Peyer's patch (tissue), 4 donors: ENCODE results near the gene SLC51B. TPM values are rescaled to one million over a fixed set of nuclear protein-coding genes. Genes with fewer than 3 reads are reported as not detected.
"Not testable (repeated sequence)": the region's sequence is repeated elsewhere in the genome, so short reads cannot be mapped to it uniquely, and the experiment has no call there.

Source experiments
- DNase-seq, 3 donors: peaks; one replicate each; pipeline ENCODE4 v3.0.0-alpha.2; 2017 to 2019
- H3K27ac ChIP-seq, 4 donors: fragments of 200-600 bp; sonication (generic); one replicate each; pipeline ENCODE4 v1.5.1; 2016 to 2019
- H3K27me3 ChIP-seq, 2 donors: fragments of 200-600 bp; sonication (generic); one replicate each; pipeline ENCODE4 v1.5.1; 2019
- H3K36me3 ChIP-seq, 3 donors: fragments of 200-600 bp; sonication (generic); one replicate each; pipeline ENCODE4 v1.5.1; 2016 to 2019
- H3K4me1 ChIP-seq, 4 donors: fragments of 200-600 bp; sonication (generic); one replicate each; pipeline ENCODE4 v1.5.1; 2016 to 2019
- H3K4me3 ChIP-seq, 4 donors: fragments of 200-600 bp; sonication (generic); 1 replicate in 3 of 4; 2 replicates in 1 of 4; pipeline ENCODE4 v1.5.1; 2016 to 2019; ENCODE audit warnings: mild to moderate bottlenecking in 1 of 4
- H3K9me3 ChIP-seq, 4 donors: fragments of 200-600 bp; sonication (generic); one replicate each; pipeline ENCODE4 v1.5.1; 2016 to 2019; ENCODE audit warnings: mild to moderate bottlenecking in 1 of 4
- CTCF ChIP-seq, 6 experiments: fragments of 450-650 bp in 4 of 6; fragments of 200-600 bp in 2 of 6; sonication (generic) in 1 of 6; IDR thresholded peaks; one replicate each; pipeline ENCODE4 v1.5.1; 2017 to 2019; ENCODE audit warnings: antibody characterized with exemption in 6 of 6, mild to moderate bottlenecking in 3 of 6, moderate library complexity in 1 of 6
- POLR2A ChIP-seq, 2 donors: fragments of 450-650 bp; IDR thresholded peaks; one replicate each; pipeline ENCODE4 v1.5.1; 2017; ENCODE audit warnings: antibody characterized with exemption in 2 of 2, mild to moderate bottlenecking in 2 of 2, moderate library complexity in 2 of 2
- total RNA-seq, 4 donors: library from RNA; depleted of rRNA; stranded (reverse); fragments of >200 nt; gene quantifications; one replicate each; pipeline ENCODE4 v1.1.0, GENCODE V29; 2016

SLC51B gene
- total RNA-seq, 4 donors from 2014 or later, result 4.1 to 374 (median 196) TPM

- peaks cover 0 to 19% (median 0%) of the 10 kb centered on the region in 4 donors for H3K4me1 ChIP-seq
- H3K36me3 ChIP-seq, result peaks cover 0 to 37% (median 0%) of the 10 kb centered on the region in 3 donors
- no peak overlapping the region for H3K27ac ChIP-seq
Observed at GRCh38 chr15:65096481-65097385, 51.5 kb downstream of the SLC51B start.

GRCh38 chr15:65097651-65098263 is 52.6 kb downstream of the SLC51B start:
- DNase-seq, result peak in 1 of 3 donors; percentile 15
- no peak overlapping the region for H3K27ac ChIP-seq
- H3K4me3 ChIP-seq, result no peak overlapping the region
- no peaks in the 10 kb centered on the region for H3K27me3 ChIP-seq
- peaks cover 0 to 45% (median 0%) of the 10 kb centered on the region in 3 donors for H3K36me3 ChIP-seq
- no peak for TF ChIP-seq CTCF (IDR thresholded peaks at IDR 0.05)
- H3K4me1 ChIP-seq, result peaks cover 0 to 19% (median 0%) of the 10 kb centered on the region in 4 donors
- no peaks in the 10 kb centered on the region for H3K9me3 ChIP-seq

More at GRCh38 chr15:65096481-65097385, 51.5 kb downstream of the SLC51B start:
- DNase-seq, result peak in 1 of 3 donors; percentile 30
- Histone ChIP-seq H3K27me3 (no peaks in the 10 kb centered on the region), H3K9me3 (no peaks in the 10 kb centered on the region), H3K4me3 (no peak overlapping the region)
- TF ChIP-seq POLR2A (IDR thresholded peaks at IDR 0.05) (no peak), CTCF (IDR thresholded peaks at IDR 0.05) (no peak)

- TF ChIP-seq CTCF (IDR thresholded peaks at IDR 0.05), result no peak
- no peak for TF ChIP-seq POLR2A (IDR thresholded peaks at IDR 0.05)
- Histone ChIP-seq H3K27ac (no peak overlapping the region), H3K9me3 (no peaks in the 10 kb centered on the region), H3K36me3 (peaks cover 0 to 46% (median 0%) of the 10 kb centered on the region in 3 donors), H3K27me3 (no peaks in the 10 kb centered on the region), H3K4me1 (peaks cover 0 to 15% (median 0%) of the 10 kb centered on the region in 4 donors), H3K4me3 (no peak overlapping the region)
- DNase-seq, result no peak
Observed at GRCh38 chr15:65099336-65099735, 54.1 kb downstream of the SLC51B start.

- peaks cover 0 to 50% (median 0%) of the 10 kb centered on the region in 3 donors for H3K36me3 ChIP-seq
- H3K27me3 ChIP-seq, H3K9me3 ChIP-seq, H3K4me1 ChIP-seq, H3K27ac ChIP-seq, DNase-seq, H3K4me3 ChIP-seq: not testable (repeated sequence)
Observed at GRCh38 chr15:65099801-65100200, 54.6 kb downstream of the SLC51B start.

- Histone ChIP-seq H3K4me1 (peaks cover 0 to 3% (median 0%) of the 10 kb centered on the region in 4 donors), H3K27me3 (no peaks in the 10 kb centered on the region), H3K4me3 (no peak overlapping the region), H3K9me3 (no peaks in the 10 kb centered on the region), H3K27ac (no peak overlapping the region), H3K36me3 (peaks cover 0 to 56% (median 0%) of the 10 kb centered on the region in 3 donors)
- no peak for TF ChIP-seq CTCF (IDR thresholded peaks at IDR 0.05)
- no peak for TF ChIP-seq POLR2A (IDR thresholded peaks at IDR 0.05)
- no peak for DNase-seq
Observed at GRCh38 chr15:65100442-65100841, 55.3 kb downstream of the SLC51B start.

GRCh38 chr15:65101411-65101890 is 56.3 kb downstream of the SLC51B start:
- no peaks in the 10 kb centered on the region for H3K4me1 ChIP-seq
- no peaks in the 10 kb centered on the region for H3K9me3 ChIP-seq
- DNase-seq, result peak; percentile 28 to 85 (median 82)
- H3K4me3 ChIP-seq, result no peak overlapping the region
- no peak overlapping the region for H3K27ac ChIP-seq
- H3K36me3 ChIP-seq, result peaks cover 0 to 64% (median 0%) of the 10 kb centered on the region in 3 donors
- no peaks in the 10 kb centered on the region for H3K27me3 ChIP-seq
- TF ChIP-seq POLR2A (IDR thresholded peaks at IDR 0.05) (no peak), CTCF (IDR thresholded peaks at IDR 0.05) (peak; percentile 33 to 86 (median 72))
